ENCODE measurements around the gene ZNF22.

Gene ZNF22

DNA sequence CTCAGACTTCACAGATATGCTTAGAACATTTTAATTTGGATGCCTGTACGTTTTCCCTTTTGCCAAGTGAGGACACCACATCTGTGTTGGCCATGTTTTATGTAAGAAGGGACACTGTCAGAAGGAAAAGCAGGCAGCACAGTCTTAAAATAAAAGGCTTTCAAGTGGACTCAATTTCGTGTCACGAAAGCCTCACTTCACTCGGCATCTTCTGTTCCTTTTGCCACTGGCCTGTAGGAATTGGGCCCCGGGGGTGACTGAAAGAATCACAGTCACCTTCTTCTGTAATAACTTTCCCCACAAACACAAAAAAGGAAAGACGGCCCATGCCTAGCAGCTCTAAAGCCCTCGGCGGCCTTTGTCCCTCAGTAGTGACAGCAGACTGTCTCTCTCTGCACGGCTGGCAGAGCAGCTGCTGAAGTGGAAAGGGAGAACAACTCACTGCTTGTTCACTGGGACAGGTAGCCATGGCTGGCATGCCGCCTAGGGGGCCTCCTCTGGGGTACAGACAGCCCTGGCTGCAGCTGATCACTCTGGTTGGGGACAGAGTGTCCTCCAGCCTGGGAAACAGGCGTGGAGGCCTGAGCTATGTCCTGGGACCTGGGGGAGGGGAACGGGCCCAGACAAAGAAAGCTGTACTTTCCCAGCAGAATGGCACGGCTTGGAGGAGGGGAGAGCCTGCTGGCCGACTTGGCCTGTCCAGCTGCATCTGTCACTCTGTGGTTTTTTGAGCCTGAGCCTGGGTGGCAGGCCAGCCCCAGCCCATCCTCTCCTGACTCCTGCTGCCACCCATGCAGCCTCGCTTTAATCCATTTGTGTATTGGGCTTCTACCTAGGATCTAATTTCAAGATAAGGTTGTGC lies 36.7 kb upstream of the ZNF22 start:
- DNase-seq (ENCODE audit: low read depth in 2 of 3, low spot score in 2 of 3): no peak

DNA sequence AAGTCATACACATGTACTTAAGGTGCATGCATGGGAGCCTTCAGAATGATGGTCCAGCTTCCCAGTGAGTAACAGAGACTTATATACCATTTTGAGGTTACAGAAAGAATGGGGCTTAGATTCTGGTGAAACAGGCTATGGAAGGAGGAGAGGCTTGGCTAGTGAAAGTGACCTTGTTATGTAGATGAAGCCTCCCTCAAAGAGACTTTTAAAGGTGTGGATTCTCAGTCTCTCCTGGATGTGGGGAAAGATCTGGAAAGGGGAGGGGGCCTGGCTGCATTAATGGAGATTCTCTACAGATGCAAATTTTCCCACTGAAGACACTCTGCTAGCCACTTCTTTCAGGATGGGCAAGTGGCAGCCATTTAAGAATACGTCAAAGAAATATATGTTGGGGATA lies 35.6 kb upstream of the ZNF22 start:
- DNase-seq (ENCODE audit: low read depth in 2 of 3, low spot score in 2 of 3): no peak

DNA sequence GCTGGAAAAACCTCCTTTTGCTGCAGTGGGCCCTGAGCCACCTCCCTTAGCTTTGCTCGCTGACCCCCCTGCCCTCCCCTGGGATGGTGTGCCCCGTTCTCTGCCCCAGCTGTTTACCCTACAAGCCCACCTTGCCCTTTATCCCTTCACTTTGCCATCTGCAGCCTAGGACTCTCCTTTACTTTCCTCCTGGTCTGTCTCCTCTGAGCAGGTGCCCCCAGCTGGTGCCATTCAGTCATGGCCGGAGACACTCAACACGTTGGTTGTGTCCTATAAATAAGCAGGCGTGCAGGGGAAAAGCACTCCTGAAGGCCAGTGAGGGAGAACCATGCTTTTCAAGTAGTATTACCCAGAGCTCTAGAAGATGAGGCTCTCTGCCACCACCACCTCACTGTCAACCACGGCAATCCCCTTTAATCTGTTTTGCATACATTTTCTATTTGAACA lies 35.0 kb upstream of the ZNF22 start:
- DNase-seq (ENCODE audit: low read depth in 2 of 3, low spot score in 2 of 3): no peak

DNA sequence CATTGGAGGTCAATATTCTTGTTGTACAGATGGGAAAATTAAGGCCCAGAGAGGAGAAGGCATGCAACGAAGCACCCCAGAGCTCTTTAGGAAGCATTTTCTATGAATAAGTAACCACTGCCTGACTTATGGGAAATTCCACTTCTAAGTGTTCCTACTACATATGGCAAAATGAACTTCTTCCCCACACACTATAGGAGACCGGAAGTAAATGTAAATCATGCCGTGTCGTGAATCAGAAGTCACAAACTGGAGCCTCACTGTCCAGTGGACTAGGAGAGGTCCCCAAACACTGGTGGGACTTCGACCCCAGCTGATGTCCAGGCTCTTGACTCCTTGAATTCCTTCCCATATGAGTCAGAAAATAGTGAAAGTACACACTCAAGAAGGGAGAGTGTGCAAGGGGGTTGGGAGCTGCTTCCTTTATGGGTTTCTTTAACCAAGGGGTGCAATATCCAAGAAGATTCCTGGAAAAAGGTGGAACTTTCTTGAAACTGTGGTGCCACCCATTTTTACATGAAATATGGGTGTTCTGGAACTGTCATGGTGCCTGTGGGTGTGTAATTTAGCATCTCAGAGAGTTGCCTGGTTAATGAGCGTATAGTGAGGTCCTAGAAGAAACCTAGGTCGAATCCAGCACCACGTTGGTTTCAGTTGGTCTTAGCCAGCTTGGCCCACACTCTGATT lies 34.5 kb upstream of the ZNF22 start:
- no peak for DNase-seq (ENCODE audit: low read depth in 2 of 3, low spot score in 2 of 3)

DNA sequence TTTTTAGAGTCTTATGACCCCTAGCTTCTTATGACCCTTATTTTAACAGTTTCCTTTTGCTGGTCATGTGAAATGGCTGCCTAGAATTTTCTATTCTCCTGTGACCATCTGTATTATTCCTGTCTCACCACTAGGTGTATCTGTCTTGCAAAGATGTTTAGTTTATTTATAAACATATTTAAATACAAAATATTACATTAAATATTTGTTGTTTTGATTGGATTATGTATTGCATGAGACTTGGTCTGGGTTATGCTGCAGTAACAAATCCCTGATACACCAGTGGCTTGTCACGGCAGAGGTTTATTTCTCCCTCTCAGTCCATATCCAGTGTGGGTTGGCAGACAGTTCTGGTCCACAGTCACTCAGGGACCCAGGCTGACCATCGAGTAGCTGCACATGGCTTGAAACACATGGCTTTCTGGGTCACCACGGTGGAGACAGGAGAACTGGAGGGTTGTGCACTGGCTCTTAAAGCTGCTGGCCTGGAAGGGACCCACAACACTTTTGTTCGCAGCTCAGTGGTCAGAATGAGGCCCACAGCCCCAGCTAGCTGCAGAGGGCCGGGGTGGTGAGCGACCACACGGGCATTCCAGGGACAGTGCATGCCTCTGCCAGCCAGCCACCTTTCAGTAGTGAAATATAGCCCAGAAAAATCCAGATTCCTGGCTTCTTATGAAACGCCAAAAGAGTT lies 33.8 kb upstream of the ZNF22 start:
- no peak for DNase-seq (ENCODE audit: low read depth in 2 of 3, low spot score in 2 of 3)

DNA sequence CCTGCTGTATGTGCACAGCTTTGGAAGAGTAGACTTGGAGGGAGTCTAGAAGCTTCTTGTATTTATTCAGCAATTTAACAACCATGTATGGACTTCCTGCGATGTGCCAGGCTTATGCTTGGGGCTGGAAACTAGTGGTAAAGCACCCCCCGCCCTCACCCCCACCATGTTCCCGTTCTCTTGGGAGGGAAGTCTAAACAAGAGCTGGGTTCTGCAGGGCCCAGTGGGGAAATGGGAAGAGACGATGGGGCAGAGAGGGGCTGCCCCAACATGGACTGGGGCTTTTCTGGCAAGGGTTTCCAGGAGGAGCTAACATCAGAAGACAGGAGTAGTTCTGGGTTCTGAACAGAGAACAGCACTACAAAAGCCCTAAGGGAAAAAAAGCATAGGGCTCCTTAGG lies 33.1 kb upstream of the ZNF22 start:
- DNase-seq (ENCODE audit: low read depth in 2 of 3, low spot score in 2 of 3): no peak

DNA sequence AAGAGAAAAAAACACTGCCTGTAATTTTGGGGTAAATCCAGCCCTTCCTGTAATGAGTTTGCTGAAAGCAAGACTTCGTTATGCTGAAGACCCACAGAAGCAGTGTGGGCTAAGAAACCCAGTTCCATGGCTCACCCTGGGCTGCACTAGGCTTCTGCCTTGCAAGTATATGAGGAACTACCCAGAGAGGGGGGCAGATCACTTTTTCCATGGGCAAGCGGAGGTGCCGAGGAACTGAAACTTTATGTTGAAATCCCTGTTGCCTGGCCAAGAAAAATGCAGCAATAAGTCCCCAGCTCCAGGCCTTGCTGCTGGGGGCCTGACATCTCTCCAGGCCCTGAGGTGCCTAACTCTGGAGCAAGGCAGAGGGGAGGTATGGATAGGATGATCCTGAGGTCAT lies 32.6 kb upstream of the ZNF22 start:
- DNase-seq (ENCODE audit: low read depth in 2 of 3, low spot score in 2 of 3): no peak

DNA sequence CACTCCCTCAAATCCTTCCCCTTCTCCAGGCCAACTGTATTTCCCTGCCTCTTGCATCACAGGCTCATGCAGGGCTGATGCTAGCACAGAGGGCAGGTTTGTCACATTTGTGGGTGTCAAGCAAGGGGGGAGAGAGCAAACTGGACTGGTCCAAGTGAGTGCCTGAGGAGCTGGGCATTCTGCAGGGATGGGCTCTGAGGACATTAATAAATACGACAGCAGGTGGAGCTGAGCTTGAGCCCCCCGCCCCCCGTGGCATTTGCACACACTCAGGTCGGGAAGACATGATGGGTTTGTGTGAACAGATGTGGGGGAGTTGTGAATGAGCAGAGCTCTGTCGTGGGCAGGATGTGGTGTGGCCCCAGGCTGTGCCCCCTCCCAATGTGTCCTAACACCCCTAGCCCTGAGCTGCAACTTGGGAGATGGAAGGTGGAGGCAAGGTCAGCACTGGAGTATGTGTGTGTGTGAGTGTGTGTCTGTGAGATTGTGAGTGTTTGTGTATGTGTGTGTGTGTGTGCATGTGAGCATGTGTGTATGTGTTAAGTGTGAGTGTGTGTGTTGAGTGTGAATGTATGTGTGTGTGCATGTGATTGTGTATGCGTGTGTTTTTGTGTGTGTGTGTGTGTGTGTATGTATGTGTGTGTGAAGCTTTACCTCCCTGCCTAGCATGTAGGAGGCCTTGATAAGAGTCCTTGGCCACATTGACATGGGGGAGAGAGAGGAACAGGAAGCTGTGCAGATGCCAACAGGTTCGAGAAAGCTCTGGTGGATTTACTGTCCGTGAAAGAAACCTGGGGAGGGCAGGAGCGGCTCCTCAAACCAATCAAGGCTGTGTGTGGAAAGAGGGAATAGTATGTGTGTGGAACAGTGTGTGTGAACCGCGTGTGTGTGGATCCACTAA lies 32.0 kb upstream of the ZNF22 start:
- DNase-seq (ENCODE audit: low read depth in 2 of 3, low spot score in 2 of 3): no peak

DNA sequence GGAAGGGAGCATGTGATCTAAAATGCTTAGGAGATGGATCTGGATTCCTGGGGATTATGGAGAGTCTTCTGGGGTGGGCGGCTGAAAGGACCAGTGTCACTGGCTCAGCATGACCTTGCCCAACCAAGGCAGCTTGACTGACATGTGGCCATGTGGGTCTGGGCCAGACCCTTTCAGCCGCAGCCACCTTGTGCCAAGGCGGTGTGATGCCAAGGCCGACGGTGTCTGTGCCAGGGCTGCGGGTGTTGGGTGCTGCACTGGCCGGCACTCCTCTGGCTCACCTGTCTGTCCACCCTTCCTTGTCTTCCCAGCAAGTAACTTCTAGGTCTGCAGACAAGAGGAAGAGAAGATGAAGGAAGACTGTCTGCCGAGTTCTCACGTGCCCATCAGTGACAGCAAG lies 30.9 kb upstream of the ZNF22 start:
- no peak for DNase-seq (ENCODE audit: low read depth in 2 of 3, low spot score in 2 of 3)

DNA sequence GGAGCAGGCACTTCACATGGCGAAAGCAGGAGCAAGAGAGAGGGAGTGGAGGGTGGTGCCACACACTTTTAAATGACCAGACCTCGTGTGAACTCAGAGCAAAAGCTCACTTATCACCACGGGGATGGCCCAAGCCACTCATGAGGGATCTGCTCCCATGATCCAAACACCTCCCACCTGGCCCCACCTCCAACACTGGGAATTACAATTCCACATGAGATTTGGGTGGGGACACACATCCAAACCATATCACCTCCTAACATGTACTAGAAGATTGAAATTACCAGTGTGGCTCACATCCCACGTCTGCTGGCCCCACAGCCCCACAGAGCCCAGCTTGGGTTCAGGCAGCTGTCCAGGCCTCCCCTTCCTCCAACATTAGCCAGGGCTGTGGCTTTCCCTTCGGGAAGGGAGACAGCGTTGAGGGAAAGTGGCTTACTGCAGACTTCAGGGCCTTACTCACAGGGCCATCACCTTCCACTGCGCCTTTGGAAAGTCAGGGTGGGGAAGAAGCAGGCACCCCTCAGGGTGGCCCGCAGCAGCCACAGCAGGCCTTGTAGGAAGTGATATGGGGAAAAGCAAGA lies 29.8 kb upstream of the ZNF22 start:
- no peak for DNase-seq (ENCODE audit: low read depth in 2 of 3, low spot score in 2 of 3)

DNA sequence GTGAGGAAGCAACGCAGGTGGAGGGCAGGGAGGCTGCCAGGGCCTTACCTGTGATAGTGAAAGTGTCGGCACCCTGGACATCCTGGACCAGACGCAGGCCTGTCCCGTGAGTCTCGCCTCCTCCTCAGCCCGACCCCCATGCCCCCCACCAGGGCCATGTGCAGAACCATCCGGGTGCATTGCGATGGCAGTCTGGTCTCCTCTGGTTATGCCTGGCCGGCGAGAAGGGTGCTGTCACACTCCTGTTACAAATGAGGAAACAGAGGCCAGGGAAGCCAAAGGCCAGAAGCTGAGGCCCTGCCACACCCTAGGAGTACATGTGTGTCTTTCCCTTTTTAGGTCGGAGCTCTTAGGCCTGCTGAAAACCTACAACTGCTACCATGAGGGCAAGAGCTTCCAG lies 29.3 kb upstream of the ZNF22 start:
- no peak for DNase-seq (ENCODE audit: low read depth in 2 of 3, low spot score in 2 of 3)

DNA sequence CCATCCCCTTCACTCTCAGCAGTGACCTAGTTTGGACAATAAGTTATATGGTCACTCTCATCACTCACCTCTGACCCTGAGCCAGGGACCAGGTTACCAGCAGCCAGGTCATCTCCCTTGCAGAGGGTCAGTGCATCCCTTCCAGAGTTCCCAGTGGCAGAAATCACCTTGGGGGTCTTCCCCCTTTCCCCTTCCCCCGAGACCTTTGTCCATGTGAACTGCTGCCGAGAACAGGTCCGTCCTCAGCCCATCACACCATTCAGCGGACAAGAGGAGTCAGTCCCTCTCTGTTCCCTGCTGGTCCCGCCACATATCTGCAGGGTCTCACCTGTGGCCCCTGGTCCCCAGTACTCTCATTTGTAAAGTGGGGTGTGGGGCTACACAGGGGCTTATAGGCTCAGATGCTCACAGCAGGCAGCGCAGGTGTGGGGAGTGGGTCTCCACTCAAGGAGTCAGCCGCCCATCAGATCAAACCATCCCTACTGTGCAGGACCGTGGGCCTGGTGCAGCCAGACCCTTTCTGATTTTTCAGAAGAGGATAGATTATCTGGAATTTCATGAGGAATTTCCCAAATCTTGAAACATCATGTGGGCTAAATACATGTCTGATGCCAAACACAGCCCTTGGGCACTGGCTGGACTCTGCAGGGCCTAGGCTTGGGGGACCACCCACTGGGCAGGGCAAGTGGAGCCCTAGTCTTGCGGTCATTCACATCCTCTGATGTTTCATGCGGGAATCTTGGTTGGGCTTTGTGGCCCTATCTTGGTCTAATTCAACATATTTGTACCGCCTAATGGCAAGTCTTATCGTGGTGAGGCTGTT lies 28.6 kb upstream of the ZNF22 start:
- DNase-seq (ENCODE audit: low read depth in 2 of 3, low spot score in 2 of 3): no peak

DNA sequence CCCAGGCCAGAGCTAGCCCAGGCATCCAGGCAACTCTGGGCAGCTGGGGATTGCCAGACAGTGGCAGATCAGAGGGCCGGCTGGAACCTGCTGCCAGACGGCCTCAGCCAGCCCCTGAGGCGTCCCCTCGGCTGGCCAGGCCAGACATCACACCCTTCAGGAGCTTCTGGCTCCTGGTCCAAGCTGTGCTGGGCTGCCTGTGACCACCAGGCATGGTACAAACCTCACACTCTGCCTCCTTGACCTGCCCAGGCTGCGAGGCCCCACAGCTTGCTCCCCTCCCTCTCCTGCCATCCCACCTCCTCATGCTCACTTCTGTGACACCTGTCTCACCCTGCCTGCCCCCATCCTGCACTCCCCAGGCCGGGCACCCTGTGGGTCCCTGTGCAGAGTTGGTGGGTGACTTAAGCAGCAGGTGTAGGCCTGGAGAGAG lies 27.8 kb upstream of the ZNF22 start:
- DNase-seq (ENCODE audit: low read depth in 2 of 3, low spot score in 2 of 3): no peak

DNA sequence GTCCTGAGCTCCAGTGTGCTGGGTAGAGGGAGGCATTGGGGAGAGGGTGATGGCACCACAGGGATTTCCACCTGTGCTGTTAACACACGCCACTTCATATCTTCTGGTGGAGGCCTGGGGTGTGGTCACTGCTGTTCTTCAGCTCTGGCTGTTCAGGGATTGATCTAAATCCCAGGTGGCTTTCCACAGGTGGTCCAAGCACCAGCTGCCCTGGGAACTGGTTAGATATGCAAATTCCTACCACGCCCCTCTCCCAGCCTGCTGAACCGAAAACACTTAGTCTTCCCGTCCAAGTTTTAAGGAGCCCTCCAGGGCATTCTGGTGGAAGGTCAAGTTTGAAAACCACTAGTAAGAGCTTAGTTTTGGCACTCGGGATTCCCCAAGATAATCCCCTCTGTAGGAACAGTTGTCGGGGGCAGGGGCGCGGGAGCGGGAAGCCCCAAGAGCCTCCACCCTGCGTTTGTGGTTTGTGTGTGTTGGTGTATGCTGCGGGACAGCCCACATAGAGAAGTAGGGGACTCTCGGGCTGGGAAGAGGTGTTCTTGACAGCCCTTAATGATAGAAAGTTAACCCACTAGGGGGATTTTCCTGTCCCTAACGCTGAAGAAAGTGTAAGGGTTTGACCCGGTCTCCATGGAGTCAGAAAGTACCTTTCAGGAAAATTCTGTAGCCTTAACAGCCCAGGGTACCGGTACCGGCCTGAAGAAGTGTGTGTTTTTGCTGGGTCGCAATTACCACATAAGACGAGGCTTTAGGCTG lies 27.2 kb upstream of the ZNF22 start:
- no peak for DNase-seq (ENCODE audit: low read depth in 2 of 3, low spot score in 2 of 3)

DNA sequence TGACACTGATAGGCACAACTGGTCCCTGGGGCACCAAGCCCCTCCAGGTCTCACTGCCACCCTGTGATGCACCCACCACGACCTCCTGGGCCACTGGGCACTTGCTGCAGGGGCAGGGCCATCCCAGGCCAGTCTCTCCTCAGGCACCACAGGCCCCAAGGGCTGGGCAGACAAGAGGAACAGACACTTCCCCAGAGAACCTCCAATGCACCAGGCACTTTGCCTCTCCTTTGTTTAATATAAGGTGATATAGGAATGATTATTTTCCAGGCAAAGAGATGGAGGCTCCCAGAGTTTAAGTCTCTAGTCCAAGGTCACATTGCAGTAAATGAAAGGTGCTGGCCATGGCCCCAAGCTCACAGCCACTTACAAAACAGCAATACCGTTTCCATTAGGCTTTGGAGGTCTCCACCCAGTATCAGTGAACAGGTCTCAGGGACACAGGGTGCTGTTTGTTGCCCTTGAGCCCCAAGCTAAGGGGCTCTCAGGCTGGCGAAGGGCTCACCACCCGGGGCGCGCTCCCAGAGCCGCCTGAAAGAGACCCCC lies 26.6 kb upstream of the ZNF22 start:
- DNase-seq (ENCODE audit: low read depth in 2 of 3, low spot score in 2 of 3): no peak

DNA sequence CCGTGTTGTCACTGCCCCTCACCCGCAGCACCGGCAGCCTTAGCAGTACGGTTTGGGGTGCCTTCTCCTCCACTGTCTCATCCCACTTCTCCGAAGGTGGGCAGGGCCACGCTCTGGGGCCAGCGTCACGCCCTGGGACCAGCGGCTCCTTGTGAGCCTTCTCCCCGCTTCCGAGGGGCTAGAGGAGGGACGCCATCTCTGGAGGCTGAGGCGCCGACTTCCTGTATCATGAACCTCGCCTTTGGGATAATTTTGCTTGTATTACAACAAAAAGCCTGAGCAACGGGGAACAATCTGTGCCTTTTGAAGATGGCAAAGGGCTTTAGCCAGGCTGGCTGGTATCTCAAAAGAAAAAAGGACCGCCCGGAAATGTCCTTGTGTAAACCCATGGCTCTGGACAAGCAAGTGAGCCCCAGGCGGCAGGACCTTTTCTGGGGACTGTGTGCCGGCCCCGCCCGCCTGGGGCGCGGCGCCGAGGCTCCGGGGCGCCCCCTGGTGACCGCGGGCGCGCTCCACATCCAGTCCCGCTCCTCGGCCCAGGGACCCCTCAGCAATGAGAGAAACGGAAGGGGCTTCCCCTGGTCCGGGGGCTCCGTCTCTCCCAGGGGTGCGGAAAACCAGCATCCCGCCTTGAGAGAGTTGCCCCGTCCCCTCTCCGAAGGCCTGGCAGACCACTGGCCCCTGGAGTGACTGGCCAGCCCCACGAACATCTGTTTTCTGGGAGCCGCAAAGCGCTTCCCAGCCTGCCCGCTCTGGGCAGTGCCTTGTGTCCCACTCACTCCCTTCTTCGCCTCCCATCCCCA lies 25.9 kb upstream of the ZNF22 start:
- peak; percentile 47 to 59 (median 49) for DNase-seq (ENCODE audit: low read depth in 2 of 3, low spot score in 2 of 3)

DNA sequence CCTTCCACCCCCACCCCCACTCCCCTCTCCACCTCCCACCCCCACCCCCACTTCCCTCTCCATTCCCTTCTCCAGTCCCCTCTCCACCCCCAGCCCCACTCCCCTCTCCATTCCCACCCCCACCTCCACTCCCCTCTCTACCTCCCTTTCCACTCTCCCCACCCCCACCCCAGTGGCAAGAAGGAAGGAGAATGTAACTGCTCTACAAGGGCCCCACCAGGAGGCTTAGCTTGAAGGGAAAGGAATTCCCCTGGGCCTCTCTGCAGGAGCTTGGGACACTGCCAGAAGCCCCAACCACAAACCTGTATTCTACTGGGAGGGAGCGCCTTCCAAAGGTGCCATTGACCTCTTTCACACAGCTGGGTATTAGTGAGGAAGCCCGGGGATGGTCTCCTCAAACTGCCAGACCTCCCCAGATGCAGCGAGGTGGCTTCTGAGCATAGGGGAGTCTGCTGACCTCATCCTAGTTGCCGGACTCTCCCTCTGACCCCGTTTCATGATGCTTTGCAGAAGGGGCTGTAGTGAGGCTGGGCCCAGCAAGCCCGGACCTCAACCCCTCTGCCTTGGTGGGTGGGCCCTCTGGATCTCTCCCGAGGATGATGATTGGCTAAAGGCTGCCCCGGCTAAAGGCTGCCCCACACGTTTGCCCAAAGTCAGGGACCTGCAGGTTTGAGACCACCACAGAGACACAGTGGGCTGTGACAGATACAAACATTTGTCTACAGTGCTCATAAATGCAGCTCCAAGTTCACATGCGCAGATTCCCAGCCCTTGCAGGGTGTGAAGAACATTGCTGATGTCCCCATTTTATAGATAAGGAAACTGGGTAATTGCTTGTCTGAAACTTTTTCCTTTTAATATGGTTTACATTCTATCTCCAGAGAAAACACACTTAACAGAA lies 25.0 kb upstream of the ZNF22 start:
- no peak for DNase-seq (ENCODE audit: low read depth in 2 of 3, low spot score in 2 of 3)
